Measurements from ENCODE around the gene TRIM66. TPM values are rescaled to one million over a fixed set of nuclear protein-coding genes. Genes with fewer than 3 reads are reported as not detected.
A peak's percentile ranks its signal among the peaks of the same experiment; 100 is the strongest.

Gene TRIM66
- total RNA-seq, 1 experiment from 2014 or later: 2.1 TPM

GRCh38 chr11:8693555-8693954 is 11.1 kb upstream of the TRIM66 start:
- DNase-seq: no peak
- no peaks in the 10 kb centered on the region; the same call in 1 of the 2 replicates for H3K27me3 Mint-ChIP-seq (ENCODE audit: low read depth)
- Histone ChIP-seq H4K8ac (replicated peaks; ENCODE audit: insufficient read length, low read depth, low read length) (no peak overlapping the region), H4K5ac (ENCODE audit: insufficient read length, low read depth, low read length) (no peak overlapping the region), H3K4me2 (ENCODE audit: insufficient read depth, insufficient read length, low read length) (no peak overlapping the region), H2BK15ac (ENCODE audit: low read depth, low read length) (no peak overlapping the region), H3K18ac (ENCODE audit: insufficient read length, low read depth, low read length) (no peak overlapping the region), H2BK5ac (ENCODE audit: insufficient read length, low read length) (no peak overlapping the region), H3K79me2 (ENCODE audit: insufficient read depth, low read length) (no peaks in the 10 kb centered on the region; the same call in 1 of the 2 replicates), H2AK5ac (ENCODE audit: insufficient read length, low read length) (no peak overlapping the region), H4K91ac (ENCODE audit: insufficient read length, low read depth, low read length) (no peak overlapping the region), H3K79me1 (ENCODE audit: insufficient read depth, low read depth, low read length, poor library complexity, severe bottlenecking) (no peaks in the 10 kb centered on the region), H3K56ac (ENCODE audit: insufficient read length, low read depth, low read length) (no peak overlapping the region), H4K20me1 (ENCODE audit: control insufficient read depth, insufficient read depth, insufficient read length) (no peaks in the 10 kb centered on the region), H3K9ac (ENCODE audit: extremely low read depth, insufficient read length, low read length) (no peak overlapping the region), H3K4me1 (ENCODE audit: insufficient read depth, low read length) (peaks cover 7% of the 10 kb centered on the region; the same call in 1 of the 2 replicates), H3K23me2 (ENCODE audit: insufficient read length, low read depth, low read length, poor library complexity, severe bottlenecking) (no peaks in the 10 kb centered on the region), H2BK20ac (ENCODE audit: low read depth, low read length, poor library complexity, severe bottlenecking) (no peak overlapping the region), H3K27ac (ENCODE audit: insufficient read length, low read depth, low read length) (no peak overlapping the region), H3K27me3 (ENCODE audit: insufficient read depth, low read length) (no peaks in the 10 kb centered on the region), H2AFZ (ENCODE audit: low read length) (no peak overlapping the region), H3K4ac (ENCODE audit: low read depth, low read length) (no peak overlapping the region), H2BK12ac (ENCODE audit: insufficient read length, low read depth, low read length) (no peak overlapping the region), H3K23ac (ENCODE audit: insufficient read length, low read depth, low read length) (no peak overlapping the region), H3K14ac (ENCODE audit: insufficient read depth, low read length) (no peak overlapping the region), H2BK120ac (ENCODE audit: low read depth, low read length, poor library complexity, severe bottlenecking) (no peak overlapping the region), H3T11ph (ENCODE audit: low read length) (no peak overlapping the region), H3K9me3 (ENCODE audit: control insufficient read depth, low read depth, low read length) (no peaks in the 10 kb centered on the region)
- peak overlapping the region; percentile 17 to 87 (median 75); a peak in 3 of 7 replicates for H3K27ac Mint-ChIP-seq
- no peaks in the 10 kb centered on the region; a peak in 1 of 5 replicates for H3K9me3 Mint-ChIP-seq
- H3K36me3 Mint-ChIP-seq (ENCODE audit: insufficient read depth in 1 of 3, low read depth in 3 of 3): peaks cover 46 to 84% (median 70%) of the 10 kb centered on the region in 3 experiments
- H3K4me3 Mint-ChIP-seq: no peak overlapping the region
- no CpG with 5 or more reads among the region's 7 CpGs for WGBS (ENCODE audit: extremely low coverage, insufficient read length, low lambda C conversion rate)
- TF ChIP-seq, protein P1, sequence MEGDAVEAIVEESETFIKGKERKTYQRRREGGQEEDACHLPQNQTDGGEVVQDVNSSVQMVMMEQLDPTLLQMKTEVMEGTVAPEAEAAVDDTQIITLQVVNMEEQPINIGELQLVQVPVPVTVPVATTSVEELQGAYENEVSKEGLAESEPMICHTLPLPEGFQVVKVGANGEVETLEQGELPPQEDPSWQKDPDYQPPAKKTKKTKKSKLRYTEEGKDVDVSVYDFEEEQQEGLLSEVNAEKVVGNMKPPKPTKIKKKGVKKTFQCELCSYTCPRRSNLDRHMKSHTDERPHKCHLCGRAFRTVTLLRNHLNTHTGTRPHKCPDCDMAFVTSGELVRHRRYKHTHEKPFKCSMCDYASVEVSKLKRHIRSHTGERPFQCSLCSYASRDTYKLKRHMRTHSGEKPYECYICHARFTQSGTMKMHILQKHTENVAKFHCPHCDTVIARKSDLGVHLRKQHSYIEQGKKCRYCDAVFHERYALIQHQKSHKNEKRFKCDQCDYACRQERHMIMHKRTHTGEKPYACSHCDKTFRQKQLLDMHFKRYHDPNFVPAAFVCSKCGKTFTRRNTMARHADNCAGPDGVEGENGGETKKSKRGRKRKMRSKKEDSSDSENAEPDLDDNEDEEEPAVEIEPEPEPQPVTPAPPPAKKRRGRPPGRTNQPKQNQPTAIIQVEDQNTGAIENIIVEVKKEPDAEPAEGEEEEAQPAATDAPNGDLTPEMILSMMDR (conservative IDR thresholded peaks at IDR 0.05): no peak
- peaks cover 36 to 42% of the 10 kb centered on the region in 2 experiments for H3K4me1 Mint-ChIP-seq
